GM20431 (cell line): Measurements from ENCODE around the gene FIS1.
"Not testable (repeated sequence)": the region's sequence is repeated elsewhere in the genome, so short reads cannot be mapped to it uniquely, and the experiment has no call there.

ENCODE experiments used
- in situ Hi-C: fragments of 300-500 bp; cut with MseI, MboI; formaldehyde crosslinking; loops from one replicate; pipeline ENCODE4 v1.15.0; 2020; ENCODE audit warnings: low sequenced_read_pairs; ENCODE audit not compliant: unreplicated experiment

Gene FIS1

GRCh38 chr7:101210143-101210542 lies 34.7 kb downstream of the FIS1 start:
- in situ Hi-C loops = no loop called here

DNA sequence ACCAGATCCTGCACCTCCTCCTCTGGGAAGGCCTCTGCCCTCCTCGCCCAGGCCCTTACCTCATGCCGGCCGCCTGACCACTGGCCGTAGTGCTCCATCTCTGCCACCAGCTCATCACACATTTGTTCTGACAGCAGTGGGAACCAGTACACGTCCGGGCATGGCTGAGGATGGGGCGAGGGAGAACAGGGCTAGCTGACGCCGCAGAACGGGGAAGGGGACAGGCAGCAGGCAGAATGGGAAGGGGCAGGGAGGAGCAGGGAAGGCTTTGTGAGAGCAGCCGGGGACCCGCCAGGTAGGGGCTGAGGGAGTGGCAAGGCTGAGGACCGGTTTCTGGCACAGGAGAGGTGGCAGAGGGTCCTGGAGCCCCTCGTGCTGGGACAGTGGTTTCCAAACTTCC lies 36.1 kb downstream of the FIS1 start:
- in situ Hi-C loops = no loop called here

DNA sequence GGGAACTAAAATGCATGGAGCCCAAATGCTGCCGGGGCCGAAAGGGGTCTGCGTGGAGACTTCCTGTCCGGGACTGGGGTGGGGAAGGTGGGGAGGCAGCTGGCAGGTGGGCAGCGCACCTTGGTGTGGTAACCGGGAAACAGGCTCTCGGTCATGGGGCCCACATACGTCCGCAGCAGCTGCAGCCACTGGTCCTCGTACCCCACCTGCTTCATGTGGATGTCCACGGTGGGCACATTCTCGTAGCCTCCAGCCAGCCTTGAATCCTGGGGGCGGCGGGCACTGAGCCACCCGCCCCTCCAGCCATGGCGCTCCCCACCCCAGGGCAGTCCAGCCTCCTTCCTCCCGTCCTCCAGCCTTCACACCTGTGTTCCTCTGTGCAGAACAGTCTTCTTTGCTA lies 37.4 kb downstream of the FIS1 start:
- in situ Hi-C loops = no loop called here

DNA sequence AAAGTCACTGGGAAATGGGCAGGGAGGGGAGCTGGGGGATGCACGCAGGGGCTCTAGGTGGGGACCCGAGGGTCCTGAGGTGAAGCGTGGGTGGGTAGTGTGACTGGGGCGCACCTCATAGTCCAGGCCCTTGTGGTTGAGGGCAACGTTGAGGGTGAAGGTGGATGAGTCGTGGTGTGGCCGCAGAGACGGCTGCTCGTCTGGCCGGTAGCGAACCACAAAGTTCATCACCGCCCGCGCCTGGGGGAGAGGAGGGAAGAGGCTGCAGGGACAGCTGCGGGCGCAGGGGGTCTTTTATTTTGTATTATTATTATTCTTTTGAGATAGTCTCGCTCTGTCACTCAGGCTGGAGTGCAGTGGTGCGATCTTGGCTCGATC lies 38.2 kb downstream of the FIS1 start:
- in situ Hi-C loops = no loop called here

DNA sequence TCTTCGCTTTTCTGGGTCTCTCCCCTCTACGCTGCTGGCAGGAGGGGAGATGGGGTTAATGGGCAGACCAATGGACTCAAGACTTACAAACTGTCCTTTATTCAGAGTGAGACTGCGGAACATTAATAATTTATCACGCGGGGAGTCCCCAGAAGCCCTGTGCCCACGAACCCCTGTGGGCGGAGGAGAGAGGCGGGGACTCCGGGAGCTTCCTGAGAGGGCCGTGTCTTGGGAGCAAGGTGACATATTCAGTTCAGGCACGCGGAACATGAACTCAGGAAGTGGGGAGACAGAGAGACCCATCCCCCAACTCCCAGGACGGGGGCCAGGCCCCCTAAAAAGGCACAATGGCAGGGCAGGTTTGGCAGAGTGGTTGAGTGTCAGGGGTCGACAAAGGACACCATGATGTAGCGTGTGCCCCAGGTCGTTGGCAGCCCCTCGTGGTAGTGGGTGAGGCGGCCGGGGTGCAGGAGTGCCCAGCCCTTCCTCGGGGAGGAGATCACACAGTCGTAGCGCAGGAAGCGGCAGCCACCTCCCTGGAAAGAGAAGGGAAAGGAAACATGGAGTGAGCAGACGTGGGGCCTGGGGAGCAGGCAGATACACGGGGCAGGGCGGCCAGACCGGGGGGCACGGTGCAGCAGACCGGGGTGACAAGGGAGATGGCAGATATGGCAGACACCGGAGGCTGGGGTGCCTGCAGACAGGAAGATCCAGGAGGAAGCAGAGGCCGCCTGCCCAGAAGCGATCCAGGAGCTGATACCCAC lies 38.8 kb downstream of the FIS1 start:
- in situ Hi-C loops = no loop called here

- in situ Hi-C loops = not testable (repeated sequence)
Measured at GRCh38 chr7:101203740-101204738, 40.8 kb downstream of the FIS1 start.

- in situ Hi-C loops = no loop called here
Measured at GRCh38 chr7:101202603-101202918, 42.3 kb downstream of the FIS1 start.

GRCh38 chr7:101201695-101202602 lies 42.9 kb downstream of the FIS1 start:
- in situ Hi-C loops = no loop called here

DNA sequence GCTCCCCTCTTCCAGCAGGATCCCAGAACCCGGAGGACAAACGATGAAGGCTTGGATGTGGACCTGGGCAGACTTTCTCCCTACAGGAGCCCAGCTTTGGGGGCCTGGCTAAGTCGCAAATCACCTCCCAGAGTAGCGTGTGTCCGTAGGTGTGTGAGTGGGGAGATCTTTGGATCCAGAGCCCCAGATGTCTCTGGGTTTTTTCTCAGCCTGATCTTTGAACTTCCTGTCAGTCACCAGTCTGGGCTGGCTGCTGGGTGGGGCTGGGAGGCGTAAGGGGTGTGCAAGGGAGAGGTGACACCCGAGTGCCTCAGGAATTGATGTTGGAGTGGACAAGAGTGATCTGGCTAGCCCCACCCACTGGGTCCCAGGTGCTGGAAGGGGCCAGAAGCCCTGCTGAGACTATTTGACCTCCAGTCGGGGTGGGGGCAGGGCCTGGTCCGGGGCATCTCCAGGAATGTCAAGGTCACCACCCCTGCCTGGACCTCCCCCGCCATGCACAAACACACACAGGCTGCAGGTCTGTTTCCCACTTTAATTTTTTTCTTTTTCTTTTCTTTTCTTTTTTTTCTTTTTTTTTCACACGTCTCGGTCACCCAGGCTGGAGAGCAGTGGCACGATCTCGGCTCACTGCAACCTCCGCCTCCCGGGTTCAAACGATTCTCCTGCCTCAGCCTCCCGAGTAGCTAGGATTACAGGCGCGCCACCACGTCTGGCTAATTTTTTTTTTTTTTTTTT lies 43.9 kb downstream of the FIS1 start, which contains the start of gene MOGAT3:
TSS of gene MOGAT3 (minus strand) at position 175 of the 738 bp plus-strand sequence. CDS start 182 bp downstream, outside the sequence.
- in situ Hi-C loops = no loop called here

DNA sequence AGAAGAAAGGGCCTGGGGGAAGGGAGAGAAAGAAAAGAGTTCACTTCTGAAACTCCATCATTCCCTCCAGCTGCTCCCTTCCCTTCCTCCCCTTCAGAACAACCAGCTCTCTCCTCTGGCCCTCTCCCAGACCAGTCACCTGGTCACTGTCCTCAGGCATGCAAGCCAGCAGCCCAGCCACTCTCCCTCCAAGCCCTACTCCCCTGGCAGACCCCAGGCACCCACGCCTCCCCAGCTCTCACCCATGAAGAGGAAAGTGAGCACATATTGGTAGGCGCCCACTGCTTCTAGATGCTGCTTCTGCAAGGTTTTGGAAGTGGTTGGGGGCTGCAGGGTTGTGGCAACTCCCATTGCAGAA lies 44.4 kb downstream of the FIS1 start:
- in situ Hi-C loops = no loop called here

GRCh38 chr7:101199522-101199921 lies 45.4 kb downstream of the FIS1 start:
- in situ Hi-C loops = not testable (repeated sequence)

DNA sequence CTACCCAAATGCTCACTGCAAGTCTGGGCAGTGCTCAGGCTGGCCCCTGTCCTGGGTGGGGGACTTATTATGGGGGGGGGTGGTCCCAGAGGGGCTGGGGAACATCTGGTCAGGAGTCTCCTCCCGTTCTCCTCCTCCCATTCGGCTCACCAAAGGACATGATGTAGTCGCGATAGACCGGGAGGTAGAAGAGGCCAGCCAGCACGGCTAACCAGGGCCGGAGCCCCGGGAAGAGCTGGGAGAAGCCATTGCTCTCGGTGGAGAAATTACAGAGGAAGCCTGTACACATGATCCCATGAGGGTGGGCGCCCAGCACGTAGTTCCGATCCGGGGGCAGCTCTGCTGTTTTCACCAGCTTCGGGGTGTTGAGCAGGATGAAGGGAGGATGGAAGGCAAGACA lies 46.4 kb downstream of the FIS1 start:
- in situ Hi-C loops = no loop called here

GRCh38 chr7:101197991-101198390 lies 46.9 kb downstream of the FIS1 start:
- in situ Hi-C loops = no loop called here

DNA sequence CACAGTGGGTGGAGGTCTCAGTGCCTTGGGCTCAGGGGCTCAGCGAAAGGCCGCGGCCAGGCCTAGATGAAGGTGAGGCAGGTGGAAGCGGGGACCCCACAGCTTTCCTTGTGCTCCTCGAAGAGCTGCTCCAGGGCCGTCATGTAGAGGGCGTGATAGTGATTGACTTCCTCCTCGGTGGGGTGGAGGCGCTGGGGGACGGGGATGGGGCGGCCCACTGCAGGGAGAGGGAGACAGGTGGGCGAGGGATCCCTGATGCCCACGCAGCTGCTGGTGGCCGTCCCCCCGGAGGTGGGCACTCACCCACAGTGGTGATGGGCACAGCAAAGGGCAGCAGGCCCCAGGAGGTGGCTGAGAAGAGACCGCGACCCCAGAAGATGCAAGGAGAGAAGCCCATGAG lies 49.0 kb downstream of the FIS1 start:
- in situ Hi-C loops = no loop called here
